ENCODE data around the gene CA9.
A peak's percentile ranks its signal among the peaks of the same experiment; 100 is the strongest.

GRCh38 chr9:35665471-35665818 lies 8.3 kb upstream of the CA9 start:
- TF ChIP-seq EZH2phosphoT487 (IDR thresholded peaks at IDR 0.05; ENCODE audit: borderline replicate concordance) (no peak), CTCF (conservative IDR thresholded peaks at IDR 0.05; ENCODE audit: low read length) (peak; percentile 11; the same call in 1 of the 2 replicates)
